ENCODE data around the gene PCGF3.

The PCGF3 gene

GRCh38 chr4:661231-661630 is 44.4 kb upstream of the PCGF3 start:
- H2BK12ac ChIP-seq (ENCODE audit: low read length in 2 of 2) = no peak overlapping the region
- H4K91ac ChIP-seq (ENCODE audit: low read length) = no peak overlapping the region
- H3K9ac ChIP-seq (ENCODE audit: low read length) = no peak overlapping the region
- peaks cover 0 to 39% of the 10 kb centered on the region in 2 experiments for H3K27me3 ChIP-seq (ENCODE audit: control insufficient read depth in 1 of 2, insufficient read depth in 1 of 2, low read length in 2 of 2)
- H3K36me3 ChIP-seq (ENCODE audit: control insufficient read depth in 1 of 2, insufficient read depth in 2 of 2, low read depth in 1 of 2, low read length in 2 of 2) = no peaks in the 10 kb centered on the region
- H3K18ac ChIP-seq (ENCODE audit: low read depth in 1 of 2, low read length in 2 of 2) = no peak overlapping the region
- no peaks in the 10 kb centered on the region for H3K79me1 ChIP-seq (replicated peaks; ENCODE audit: low read length, poor library complexity, severe bottlenecking)
- H3K4me1 ChIP-seq (ENCODE audit: control insufficient read depth, insufficient read depth, low read depth, low read length) = peaks cover 11% of the 10 kb centered on the region
- no peak overlapping the region for H3K4ac ChIP-seq (ENCODE audit: low read depth in 1 of 2, low read length in 2 of 2)
- H3K27ac ChIP-seq (ENCODE audit: low read length, poor library complexity, severe bottlenecking) = no peak overlapping the region
- no peak overlapping the region for H3K4me3 ChIP-seq (ENCODE audit: insufficient read depth in 1 of 2, low read depth in 1 of 2, low read length in 2 of 2)
- no peak overlapping the region for H3K23ac ChIP-seq (ENCODE audit: low read length in 2 of 2)
- no peak overlapping the region for H2BK5ac ChIP-seq (ENCODE audit: low read depth, low read length, poor library complexity, severe bottlenecking)
- no peak overlapping the region for H3K14ac ChIP-seq (ENCODE audit: low read length in 2 of 2)
- H4K8ac ChIP-seq (ENCODE audit: low read length) = no peak overlapping the region
- H2BK15ac ChIP-seq (ENCODE audit: low read depth, poor library complexity, severe bottlenecking) = no peak overlapping the region
- no peak overlapping the region for H3K4me2 ChIP-seq (ENCODE audit: low read length, poor library complexity, severe bottlenecking)
- no peak overlapping the region for H2AK5ac ChIP-seq (ENCODE audit: low read length, severe bottlenecking)
- H3K9me3 ChIP-seq (ENCODE audit: control insufficient read depth, low read length) = no peaks in the 10 kb centered on the region
- WGBS = 79% methylated on average over 3 of the region's 3 CpGs
- no peak overlapping the region for H2BK120ac ChIP-seq (ENCODE audit: low read depth, low read length)
- DNase-seq = no peak
- H2AFZ ChIP-seq (ENCODE audit: low read depth, low read length) = no peak overlapping the region

- H3K79me1 ChIP-seq (replicated peaks; ENCODE audit: low read length, poor library complexity, severe bottlenecking) = no peaks in the 10 kb centered on the region
- no peaks in the 10 kb centered on the region for H3K36me3 ChIP-seq (ENCODE audit: control insufficient read depth in 1 of 2, insufficient read depth in 2 of 2, low read depth in 1 of 2, low read length in 2 of 2)
- H3K4me3 ChIP-seq (ENCODE audit: insufficient read depth in 1 of 2, low read depth in 1 of 2, low read length in 2 of 2) = no peak overlapping the region
- H2BK120ac ChIP-seq (ENCODE audit: low read depth, low read length) = no peak overlapping the region
- no peak overlapping the region for H3K27ac ChIP-seq (ENCODE audit: low read length, poor library complexity, severe bottlenecking)
- H2BK15ac ChIP-seq (ENCODE audit: low read depth, poor library complexity, severe bottlenecking) = no peak overlapping the region
- H4K91ac ChIP-seq (ENCODE audit: low read length) = no peak overlapping the region
- H3K18ac ChIP-seq (ENCODE audit: low read depth in 1 of 2, low read length in 2 of 2) = no peak overlapping the region
- H3K9me3 ChIP-seq (ENCODE audit: control insufficient read depth, low read length) = no peaks in the 10 kb centered on the region
- no peak overlapping the region for H3K23ac ChIP-seq (ENCODE audit: low read length in 2 of 2)
- no peak for DNase-seq
- H3K4ac ChIP-seq (ENCODE audit: low read depth in 1 of 2, low read length in 2 of 2) = no peak overlapping the region
- H3K14ac ChIP-seq (ENCODE audit: low read length in 2 of 2) = no peak overlapping the region
- H2BK5ac ChIP-seq (ENCODE audit: low read depth, low read length, poor library complexity, severe bottlenecking) = no peak overlapping the region
- H2AFZ ChIP-seq (ENCODE audit: low read depth, low read length) = no peak overlapping the region
- H3K9ac ChIP-seq (ENCODE audit: low read length) = no peak overlapping the region
- 95% methylated on average over 41 of the region's 42 CpGs for WGBS
- H3K4me2 ChIP-seq (ENCODE audit: low read length, poor library complexity, severe bottlenecking) = no peak overlapping the region
- H3K4me1 ChIP-seq (ENCODE audit: control insufficient read depth, insufficient read depth, low read depth, low read length) = peaks cover 11% of the 10 kb centered on the region
- H4K8ac ChIP-seq (ENCODE audit: low read length) = no peak overlapping the region
- peaks cover 0 to 46% of the 10 kb centered on the region in 2 experiments for H3K27me3 ChIP-seq (ENCODE audit: control insufficient read depth in 1 of 2, insufficient read depth in 1 of 2, low read length in 2 of 2)
- H2AK5ac ChIP-seq (ENCODE audit: low read length, severe bottlenecking) = no peak overlapping the region
- H2BK12ac ChIP-seq (ENCODE audit: low read length in 2 of 2) = no peak overlapping the region
Measured at GRCh38 chr4:661881-662761, 43.5 kb upstream of the PCGF3 start.

- no peak overlapping the region for H2AK5ac ChIP-seq (ENCODE audit: low read length, severe bottlenecking)
- H4K8ac ChIP-seq (ENCODE audit: low read length) = peak overlapping the region; percentile 30
- H3K36me3 ChIP-seq (ENCODE audit: control insufficient read depth in 1 of 2, insufficient read depth in 2 of 2, low read depth in 1 of 2, low read length in 2 of 2) = no peaks in the 10 kb centered on the region
- no peak overlapping the region for H2BK5ac ChIP-seq (ENCODE audit: low read depth, low read length, poor library complexity, severe bottlenecking)
- H2BK12ac ChIP-seq (ENCODE audit: low read length in 2 of 2) = no peak overlapping the region
- no peak for DNase-seq
- H3K9me3 ChIP-seq (ENCODE audit: control insufficient read depth, low read length) = no peaks in the 10 kb centered on the region
- H3K4me3 ChIP-seq (ENCODE audit: insufficient read depth in 1 of 2, low read depth in 1 of 2, low read length in 2 of 2) = peak overlapping the region in 1 of 2 experiments; percentile 52
- H2BK15ac ChIP-seq (ENCODE audit: low read depth, poor library complexity, severe bottlenecking) = peak overlapping the region; percentile 39
- peaks cover 10% of the 10 kb centered on the region for H3K4me1 ChIP-seq (ENCODE audit: control insufficient read depth, insufficient read depth, low read depth, low read length)
- no peak overlapping the region for H2BK120ac ChIP-seq (ENCODE audit: low read depth, low read length)
- H3K79me1 ChIP-seq (replicated peaks; ENCODE audit: low read length, poor library complexity, severe bottlenecking) = no peaks in the 10 kb centered on the region
- peak overlapping the region in 1 of 2 experiments; percentile 54 for H3K4ac ChIP-seq (ENCODE audit: low read depth in 1 of 2, low read length in 2 of 2)
- H4K91ac ChIP-seq (ENCODE audit: low read length) = peak overlapping the region; percentile 47
- H3K14ac ChIP-seq (ENCODE audit: low read length in 2 of 2) = no peak overlapping the region
- H3K27ac ChIP-seq (ENCODE audit: low read length, poor library complexity, severe bottlenecking) = no peak overlapping the region
- no peak overlapping the region for H3K18ac ChIP-seq (ENCODE audit: low read depth in 1 of 2, low read length in 2 of 2)
- peaks cover 0 to 51% of the 10 kb centered on the region in 2 experiments for H3K27me3 ChIP-seq (ENCODE audit: control insufficient read depth in 1 of 2, insufficient read depth in 1 of 2, low read length in 2 of 2)
- H3K9ac ChIP-seq (ENCODE audit: low read length) = no peak overlapping the region
- 83% methylated on average over 20 of the region's 20 CpGs for WGBS
- peak overlapping the region; percentile 51 for H3K4me2 ChIP-seq (ENCODE audit: low read length, poor library complexity, severe bottlenecking)
- H3K23ac ChIP-seq (ENCODE audit: low read length in 2 of 2) = no peak overlapping the region
- H2AFZ ChIP-seq (ENCODE audit: low read depth, low read length) = no peak overlapping the region
Measured at GRCh38 chr4:663046-663437, 42.6 kb upstream of the PCGF3 start.

All from mesenchymal stem cell (in vitro differentiated cells and primary cell).